GM19463 (cell line): ENCODE measurements around the gene CPXM1.

ENCODE experiments used
- ATAC-seq: cut with Tn5 transposase; IDR thresholded peaks from one replicate; pipeline ENCODE4 v1.9.1; 2021; ENCODE audit warnings: mild to moderate bottlenecking, moderate library complexity; ENCODE audit not compliant: unreplicated experiment

Gene CPXM1

DNA sequence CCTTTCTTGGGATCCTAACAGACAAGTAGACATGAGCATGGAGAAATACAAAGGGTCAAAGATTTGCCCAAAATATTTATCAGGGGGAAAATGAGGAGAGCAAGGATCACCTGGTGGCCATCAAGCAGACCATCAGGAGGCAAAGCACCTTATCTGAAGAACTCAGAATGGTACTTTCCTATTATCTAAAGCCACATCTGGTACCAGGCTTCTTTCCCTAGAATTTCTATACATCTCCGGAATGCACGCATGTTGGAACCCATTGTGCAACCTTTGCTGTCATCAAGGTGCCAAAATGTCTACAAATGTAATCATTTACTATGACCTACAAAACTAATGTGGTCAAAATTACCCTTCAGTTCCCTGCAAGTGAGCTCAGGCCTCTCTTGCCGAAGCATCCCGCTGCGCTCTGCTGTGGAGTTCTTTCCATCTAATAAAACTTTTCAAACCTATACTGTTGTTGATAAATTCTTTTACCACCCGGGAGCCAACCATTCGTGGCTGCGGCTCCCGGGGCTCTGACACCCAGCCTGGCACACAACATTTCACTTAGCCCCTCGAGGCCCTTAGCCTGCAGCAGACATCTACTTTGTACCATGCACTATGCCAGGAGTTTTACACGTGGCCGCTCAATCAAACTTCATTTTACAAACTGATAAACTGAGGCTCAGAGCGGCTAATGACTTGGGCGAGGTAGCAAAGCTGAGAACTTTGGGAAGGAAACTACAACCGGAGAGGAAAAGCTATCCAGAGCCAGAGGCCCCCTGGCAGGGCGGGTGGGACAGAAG is 3.8 kb upstream of the CPXM1 start:
- no peak for ATAC-seq

GRCh38 chr20:2801286-2801728 is 880 bp upstream of the CPXM1 start:
- ATAC-seq, result peak; percentile 36

DNA sequence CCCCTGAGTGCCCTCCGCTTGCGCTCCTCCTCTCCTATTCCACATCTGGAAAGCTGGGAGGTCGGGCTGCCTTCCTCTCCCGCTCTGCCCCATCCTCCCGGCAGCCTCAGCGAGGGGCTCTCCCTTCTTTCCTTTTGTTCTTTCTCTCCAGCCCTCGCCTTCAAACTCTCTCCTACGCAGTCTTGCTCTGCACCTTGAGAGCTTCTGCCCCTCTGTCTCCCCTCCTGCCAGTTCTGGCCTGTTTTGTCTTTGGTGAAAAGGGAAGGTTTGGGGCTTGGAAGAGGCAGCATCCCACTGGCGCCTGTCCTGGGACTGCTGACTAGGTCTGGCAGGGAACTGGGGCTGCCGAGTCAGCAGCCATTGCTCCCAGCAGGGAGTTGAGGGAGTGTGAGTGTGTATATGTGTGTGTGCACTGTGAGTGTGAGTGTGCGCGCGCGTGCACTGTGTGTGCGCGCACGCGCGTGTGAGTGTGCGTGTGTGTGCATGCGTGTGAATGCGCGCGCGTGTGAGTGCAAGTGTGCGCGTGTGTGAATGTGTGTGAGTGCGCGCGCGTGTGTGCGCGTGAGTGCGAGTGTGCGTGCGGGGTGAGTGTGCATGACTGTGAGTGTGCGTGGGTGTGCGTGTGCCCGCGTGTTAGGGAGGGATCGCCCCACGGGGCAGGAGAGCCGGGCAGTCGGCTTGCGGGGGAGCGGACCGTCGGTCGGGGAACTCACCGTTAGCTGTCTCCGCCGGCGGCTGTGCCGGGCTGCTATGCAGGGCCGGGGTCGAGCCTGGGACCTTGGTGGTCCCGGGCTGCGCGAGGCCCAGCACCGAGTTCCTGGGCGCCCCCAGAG is 523 bp downstream of the CPXM1 start:
- ATAC-seq, result peak; percentile 17

DNA sequence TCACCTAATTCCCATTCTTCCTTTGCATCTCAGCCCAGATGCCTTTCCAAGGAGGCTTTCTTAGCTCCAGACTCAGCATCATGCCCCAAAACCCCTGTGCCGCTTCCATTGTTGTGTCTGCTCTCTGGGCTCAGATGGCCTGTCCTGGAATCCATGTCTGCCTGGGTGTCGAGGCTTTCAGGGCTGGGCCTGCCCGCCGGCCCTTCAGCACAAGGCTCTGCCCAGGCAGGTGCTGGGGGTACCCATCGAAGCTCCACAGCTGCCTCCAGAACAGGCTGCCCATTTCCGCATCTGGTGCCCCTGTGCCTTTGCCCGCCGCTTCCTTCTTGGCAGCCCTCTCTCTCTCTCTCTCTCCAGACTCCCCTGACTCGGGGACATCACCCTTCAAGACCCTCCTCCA is 1.2 kb downstream of the CPXM1 start:
- no peak for ATAC-seq

DNA sequence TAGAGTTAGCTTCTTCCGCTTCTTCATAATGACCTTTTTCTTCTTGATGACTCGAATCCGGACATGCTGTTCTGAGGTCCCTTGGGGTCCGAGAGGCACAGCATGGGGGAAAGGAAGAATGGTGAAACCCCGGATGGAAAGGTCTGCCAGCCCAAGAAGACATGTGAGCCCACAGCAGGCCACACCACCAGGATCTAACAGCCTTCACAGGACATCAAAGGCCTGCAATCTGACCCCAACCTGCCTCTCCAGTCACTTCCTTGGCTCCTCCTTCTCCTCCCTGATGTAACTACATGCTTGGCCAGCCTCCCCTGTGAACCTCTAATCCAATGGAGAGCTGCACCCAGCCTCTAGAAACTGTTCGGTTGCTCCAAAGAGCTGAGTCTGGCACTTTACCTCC is 1.6 kb downstream of the CPXM1 start:
- no peak for ATAC-seq

GRCh38 chr20:2798095-2798805 is 2.2 kb downstream of the CPXM1 start:
- ATAC-seq, result no peak

- ATAC-seq, result no peak
These were observed 3.1 kb downstream of the CPXM1 start for GRCh38 chr20:2797136-2797983.

DNA sequence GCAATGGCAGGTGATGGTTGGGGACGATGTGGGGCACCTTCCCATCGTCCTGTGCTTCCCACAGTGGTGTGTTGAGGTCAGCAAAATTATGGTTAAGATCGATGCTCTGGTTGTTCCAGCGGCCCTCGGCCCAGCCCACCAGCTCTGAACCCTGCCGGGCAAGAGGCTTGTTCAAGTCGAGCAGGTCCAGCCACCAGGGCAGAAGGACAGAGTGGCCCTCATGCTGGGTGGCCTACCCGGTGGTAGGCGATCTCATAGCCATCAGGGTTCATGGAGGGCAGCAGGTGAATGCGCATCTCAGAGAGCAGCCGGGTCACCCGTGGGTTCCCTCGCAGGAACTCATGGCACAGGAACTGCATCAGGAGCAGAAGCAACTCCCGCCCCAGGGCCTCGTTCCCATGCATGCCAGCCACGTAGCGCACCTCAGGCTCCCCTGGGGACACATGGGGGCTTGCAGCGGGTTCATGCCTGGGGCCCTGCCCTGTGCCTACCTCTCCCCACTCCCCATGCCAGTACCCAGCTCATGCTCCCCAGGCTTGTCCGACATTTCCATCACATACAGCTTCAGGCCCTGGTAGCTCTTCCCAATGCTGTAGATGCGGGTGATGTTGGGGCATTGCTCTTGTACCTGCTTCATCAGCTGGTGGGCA is 4.3 kb downstream of the CPXM1 start:
- ATAC-seq, result no peak

DNA sequence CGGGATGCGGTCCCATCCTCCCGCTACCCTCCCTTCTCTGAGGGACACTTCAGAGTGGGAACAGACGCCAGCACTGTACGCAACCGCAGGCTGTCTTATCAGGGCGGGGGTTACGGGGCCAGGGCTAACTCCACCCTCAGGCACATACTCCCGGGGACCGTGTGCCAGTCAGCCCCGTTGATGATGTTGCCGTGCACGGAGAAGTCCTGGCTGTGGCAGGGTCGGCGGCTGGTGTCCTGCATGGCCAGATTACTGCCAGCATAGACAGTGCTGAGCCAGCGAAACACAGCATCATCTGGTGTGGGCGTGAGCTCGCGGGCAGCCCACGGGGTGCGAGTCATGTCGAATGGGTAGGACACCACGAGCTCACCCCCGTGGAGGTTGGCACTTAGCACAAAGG is 5.0 kb downstream of the CPXM1 start:
- ATAC-seq, result no peak

GRCh38 chr20:2794866-2795447 is 5.5 kb downstream of the CPXM1 start:
- ATAC-seq, result no peak

- no peak for ATAC-seq
These were observed 6.2 kb downstream of the CPXM1 start for GRCh38 chr20:2794202-2794748.

DNA sequence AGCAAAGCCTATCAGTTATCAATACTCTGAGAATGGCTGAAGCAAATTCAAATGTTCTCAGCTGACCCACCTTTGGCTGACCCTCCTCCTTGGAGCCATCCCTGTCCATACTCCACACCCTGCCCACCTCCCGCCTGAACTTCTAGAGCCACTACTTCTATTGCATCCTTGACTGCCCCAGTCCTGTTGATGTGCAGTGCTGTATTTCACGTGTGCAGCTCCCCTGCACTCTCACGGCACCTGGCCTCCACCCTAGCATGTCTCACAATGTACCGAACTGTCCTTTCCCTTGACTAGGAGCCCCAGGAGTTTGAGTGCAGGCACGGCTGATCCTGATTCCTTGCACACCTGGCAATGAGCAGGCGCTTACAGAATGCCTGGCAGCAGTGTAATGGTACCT is 7.0 kb downstream of the CPXM1 start:
- no peak for ATAC-seq

DNA sequence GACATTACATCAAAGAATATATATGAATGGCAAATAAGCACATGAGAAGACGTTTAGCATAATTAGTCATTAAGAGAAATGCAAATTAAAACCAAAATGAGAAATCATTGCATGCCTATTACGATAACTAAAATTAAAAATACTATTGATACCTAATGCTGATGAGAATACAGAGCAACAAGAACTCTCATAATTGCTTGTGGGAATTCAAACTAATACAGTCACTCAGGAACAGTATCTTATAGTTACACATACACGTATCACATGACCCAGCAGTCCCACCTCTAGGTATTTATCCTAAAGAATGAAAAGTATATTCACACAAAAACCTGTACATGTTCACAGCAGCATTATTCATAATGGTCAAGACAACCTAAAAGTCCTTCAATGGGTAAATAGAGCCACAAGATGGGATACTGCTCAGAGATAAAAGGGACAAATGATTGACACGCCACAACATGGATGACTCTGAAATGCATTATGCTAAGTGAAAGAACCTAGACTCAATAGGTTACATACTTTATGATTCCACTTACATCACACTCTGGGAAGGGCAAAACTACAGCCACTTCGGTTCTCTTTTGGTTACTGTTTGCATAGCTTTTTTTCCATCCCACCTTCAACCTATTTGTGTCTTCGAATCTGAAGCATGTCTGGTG is 16.4 kb downstream of the CPXM1 start:
- ATAC-seq, result no peak

DNA sequence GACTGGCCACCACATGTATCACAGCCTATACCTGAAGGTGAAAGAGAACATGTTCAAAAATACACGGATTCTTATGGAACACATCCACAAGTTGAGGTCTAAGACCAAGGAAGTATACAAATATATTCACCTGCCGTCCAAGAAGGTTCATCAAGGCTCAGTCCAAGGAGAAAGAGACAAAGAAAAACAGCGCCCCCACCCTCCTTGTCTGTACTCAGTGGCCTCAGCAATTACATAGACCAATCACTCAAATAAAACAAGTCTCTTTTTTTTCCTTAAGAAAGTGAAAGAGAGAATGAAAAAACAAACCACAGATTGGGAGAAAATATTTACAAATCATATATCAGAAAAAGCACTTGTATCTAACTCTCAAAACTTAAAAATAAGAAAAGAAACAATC is 19.5 kb downstream of the CPXM1 start:
- no peak for ATAC-seq

DNA sequence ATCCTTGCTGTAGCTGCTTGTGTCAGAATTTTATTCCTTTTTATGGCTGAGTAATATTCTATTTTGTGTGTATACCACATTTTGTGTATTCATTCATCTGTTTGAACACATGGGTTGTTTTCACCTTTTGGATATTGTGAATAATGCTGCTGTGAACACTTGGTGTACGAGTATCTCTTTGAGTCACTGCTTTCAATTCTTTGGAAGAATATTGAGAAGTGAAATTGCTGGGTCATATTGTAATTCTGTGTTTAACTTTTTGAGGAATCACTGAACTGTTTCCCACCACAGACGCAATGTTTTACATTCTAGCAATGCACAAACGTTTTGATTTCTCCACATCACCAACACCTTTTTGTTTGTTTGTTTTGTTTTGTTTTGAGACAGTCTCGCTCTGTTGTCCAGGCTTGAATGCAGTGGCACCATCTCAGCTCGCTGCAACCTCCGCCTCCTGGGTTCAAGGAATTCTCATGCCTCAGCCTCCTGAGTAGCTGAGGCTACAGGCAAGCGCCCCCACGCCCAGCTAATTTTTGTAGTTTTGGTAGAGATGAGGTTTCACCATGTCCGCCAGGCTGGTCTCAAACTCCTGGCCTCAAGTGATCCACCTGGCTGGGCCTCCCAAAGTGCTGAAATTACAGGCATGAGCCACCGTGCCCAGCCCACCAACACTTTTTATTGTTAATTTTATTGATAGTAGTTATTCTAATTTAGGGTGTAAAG is 21.7 kb downstream of the CPXM1 start:
- no peak for ATAC-seq

- ATAC-seq, result no peak
These were observed 25.3 kb downstream of the CPXM1 start for GRCh38 chr20:2775139-2775538.

DNA sequence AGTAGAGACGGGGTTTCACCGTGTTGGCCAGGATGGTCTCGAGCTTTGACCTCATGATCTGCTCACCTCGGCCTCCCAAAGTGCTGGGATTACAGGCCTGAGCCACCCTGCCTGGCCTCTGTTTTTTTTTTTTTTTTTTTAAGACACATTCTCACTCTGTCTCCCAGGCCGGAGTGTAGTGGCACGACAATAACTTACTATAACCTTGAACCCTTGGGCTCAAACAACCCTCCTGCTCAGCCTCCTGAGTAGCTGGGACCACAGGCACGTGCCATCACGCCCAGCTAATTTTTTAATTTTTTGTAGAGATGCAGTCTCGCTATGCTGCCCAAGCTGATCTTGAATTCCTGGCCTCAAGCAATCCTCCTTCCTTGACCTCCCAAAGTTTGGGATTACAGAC is 26.6 kb downstream of the CPXM1 start:
- ATAC-seq, result no peak

- no peak for ATAC-seq
These were observed 28.8 kb downstream of the CPXM1 start for GRCh38 chr20:2771631-2772080.
